ENCODE results near the gene NRXN3. TPM values are rescaled to one million over a fixed set of nuclear protein-coding genes. Genes with fewer than 3 reads are reported as not detected.

The NRXN3 gene
- total and polyA plus RNA-seq, 4 donors = 0.07 to 1.2 (median 0.23) TPM

GRCh38 chr14:79021766-79022165 lies 851.6 kb downstream of the NRXN3 start:
- Histone ChIP-seq H3K27me3 (ENCODE audit: control insufficient read depth in 4 of 4, insufficient read depth in 4 of 4, low read length in 3 of 4) (peaks cover 0 to 8% (median 0%) of the 10 kb centered on the region in 4 donors), H3K9me3 (ENCODE audit: control insufficient read depth in 4 of 4, low read length in 3 of 4) (peaks cover 0 to 4% (median 1%) of the 10 kb centered on the region in 4 donors), H3K27ac (ENCODE audit: low read depth in 1 of 2, low read length in 2 of 2) (no peak overlapping the region), H3K4me3 (ENCODE audit: low read depth in 1 of 3, low read length in 3 of 3) (no peak overlapping the region), H3K36me3 (ENCODE audit: control insufficient read depth in 4 of 4, insufficient read depth in 3 of 4, low read depth in 1 of 4, low read length in 3 of 4) (no peaks in the 10 kb centered on the region), H3K9ac (ENCODE audit: low read depth in 1 of 2, low read length in 2 of 2) (no peak overlapping the region), H3K4me1 (ENCODE audit: control insufficient read depth in 4 of 4, insufficient read depth in 4 of 4, low read length in 3 of 4) (no peaks in the 10 kb centered on the region)
- 63% methylated on average over 1 of the region's 1 CpG for WGBS
- DNase-seq (ENCODE audit: low spot score) = no peak
- TF ChIP-seq HNF4A (conservative IDR thresholded peaks at IDR 0.05) = no peak
- no peak for TF ChIP-seq EGR1 (IDR thresholded peaks at IDR 0.05; ENCODE audit: low read depth in 2 of 2)
- no peak for TF ChIP-seq RXRA (IDR thresholded peaks at IDR 0.05)
- TF ChIP-seq SP1 (IDR thresholded peaks at IDR 0.05) = no peak
- TF ChIP-seq HNF4G (IDR thresholded peaks at IDR 0.05) = no peak
- TF ChIP-seq GABPA (IDR thresholded peaks at IDR 0.05 in 1 of 2, conservative IDR thresholded peaks at IDR 0.05 in 1 of 2) = no peak
- TF ChIP-seq YY1 (IDR thresholded peaks at IDR 0.05) = no peak
- TF ChIP-seq RAD21 (IDR thresholded peaks at IDR 0.05) = no peak
- no peak for TF ChIP-seq TAF1 (conservative IDR thresholded peaks at IDR 0.05)
- TF ChIP-seq, protein P1, sequence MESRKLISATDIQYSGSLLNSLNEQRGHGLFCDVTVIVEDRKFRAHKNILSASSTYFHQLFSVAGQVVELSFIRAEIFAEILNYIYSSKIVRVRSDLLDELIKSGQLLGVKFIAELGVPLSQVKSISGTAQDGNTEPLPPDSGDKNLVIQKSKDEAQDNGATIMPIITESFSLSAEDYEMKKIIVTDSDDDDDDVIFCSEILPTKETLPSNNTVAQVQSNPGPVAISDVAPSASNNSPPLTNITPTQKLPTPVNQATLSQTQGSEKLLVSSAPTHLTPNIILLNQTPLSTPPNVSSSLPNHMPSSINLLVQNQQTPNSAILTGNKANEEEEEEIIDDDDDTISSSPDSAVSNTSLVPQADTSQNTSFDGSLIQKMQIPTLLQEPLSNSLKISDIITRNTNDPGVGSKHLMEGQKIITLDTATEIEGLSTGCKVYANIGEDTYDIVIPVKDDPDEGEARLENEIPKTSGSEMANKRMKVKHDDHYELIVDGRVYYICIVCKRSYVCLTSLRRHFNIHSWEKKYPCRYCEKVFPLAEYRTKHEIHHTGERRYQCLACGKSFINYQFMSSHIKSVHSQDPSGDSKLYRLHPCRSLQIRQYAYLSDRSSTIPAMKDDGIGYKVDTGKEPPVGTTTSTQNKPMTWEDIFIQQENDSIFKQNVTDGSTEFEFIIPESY (IDR thresholded peaks at IDR 0.05) = no peak
- TF ChIP-seq JUND (IDR thresholded peaks at IDR 0.05) = no peak
- TF ChIP-seq MAX (IDR thresholded peaks at IDR 0.05) = no peak

GRCh38 chr14:79027138-79027537 lies 857.0 kb downstream of the NRXN3 start:
- TF ChIP-seq YY1 (IDR thresholded peaks at IDR 0.05) = no peak
- no peak for TF ChIP-seq ATF3 (IDR thresholded peaks at IDR 0.05)
- no peak for TF ChIP-seq NR2F2 (IDR thresholded peaks at IDR 0.05)
- TF ChIP-seq SP1 (IDR thresholded peaks at IDR 0.05) = no peak
- TF ChIP-seq, protein P2, sequence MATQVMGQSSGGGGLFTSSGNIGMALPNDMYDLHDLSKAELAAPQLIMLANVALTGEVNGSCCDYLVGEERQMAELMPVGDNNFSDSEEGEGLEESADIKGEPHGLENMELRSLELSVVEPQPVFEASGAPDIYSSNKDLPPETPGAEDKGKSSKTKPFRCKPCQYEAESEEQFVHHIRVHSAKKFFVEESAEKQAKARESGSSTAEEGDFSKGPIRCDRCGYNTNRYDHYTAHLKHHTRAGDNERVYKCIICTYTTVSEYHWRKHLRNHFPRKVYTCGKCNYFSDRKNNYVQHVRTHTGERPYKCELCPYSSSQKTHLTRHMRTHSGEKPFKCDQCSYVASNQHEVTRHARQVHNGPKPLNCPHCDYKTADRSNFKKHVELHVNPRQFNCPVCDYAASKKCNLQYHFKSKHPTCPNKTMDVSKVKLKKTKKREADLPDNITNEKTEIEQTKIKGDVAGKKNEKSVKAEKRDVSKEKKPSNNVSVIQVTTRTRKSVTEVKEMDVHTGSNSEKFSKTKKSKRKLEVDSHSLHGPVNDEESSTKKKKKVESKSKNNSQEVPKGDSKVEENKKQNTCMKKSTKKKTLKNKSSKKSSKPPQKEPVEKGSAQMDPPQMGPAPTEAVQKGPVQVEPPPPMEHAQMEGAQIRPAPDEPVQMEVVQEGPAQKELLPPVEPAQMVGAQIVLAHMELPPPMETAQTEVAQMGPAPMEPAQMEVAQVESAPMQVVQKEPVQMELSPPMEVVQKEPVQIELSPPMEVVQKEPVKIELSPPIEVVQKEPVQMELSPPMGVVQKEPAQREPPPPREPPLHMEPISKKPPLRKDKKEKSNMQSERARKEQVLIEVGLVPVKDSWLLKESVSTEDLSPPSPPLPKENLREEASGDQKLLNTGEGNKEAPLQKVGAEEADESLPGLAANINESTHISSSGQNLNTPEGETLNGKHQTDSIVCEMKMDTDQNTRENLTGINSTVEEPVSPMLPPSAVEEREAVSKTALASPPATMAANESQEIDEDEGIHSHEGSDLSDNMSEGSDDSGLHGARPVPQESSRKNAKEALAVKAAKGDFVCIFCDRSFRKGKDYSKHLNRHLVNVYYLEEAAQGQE (IDR thresholded peaks at IDR 0.05) = no peak
- no peak for TF ChIP-seq HNF4G (IDR thresholded peaks at IDR 0.05)
- TF ChIP-seq FOXA1 (IDR thresholded peaks at IDR 0.05) = no peak
- TF ChIP-seq GABPA (IDR thresholded peaks at IDR 0.05 in 1 of 2, conservative IDR thresholded peaks at IDR 0.05 in 1 of 2) = no peak
- no peak for TF ChIP-seq RXRA (IDR thresholded peaks at IDR 0.05)
- no peak for TF ChIP-seq JUND (IDR thresholded peaks at IDR 0.05)
- no peak for TF ChIP-seq TAF1 (conservative IDR thresholded peaks at IDR 0.05)
- no peak for TF ChIP-seq HNF4A (conservative IDR thresholded peaks at IDR 0.05)
- no peak for TF ChIP-seq MAX (IDR thresholded peaks at IDR 0.05)
- TF ChIP-seq RAD21 (IDR thresholded peaks at IDR 0.05) = no peak
- TF ChIP-seq, protein P1 (IDR thresholded peaks at IDR 0.05) = no peak
- no peak for TF ChIP-seq FOXA2 (IDR thresholded peaks at IDR 0.05)
- TF ChIP-seq EGR1 (IDR thresholded peaks at IDR 0.05; ENCODE audit: low read depth in 2 of 2) = no peak
- no peak for TF ChIP-seq CTCF (IDR thresholded peaks at IDR 0.05; ENCODE audit: low read depth, low read length, missing input control)
- no peaks in the 10 kb centered on the region for H3K36me3 ChIP-seq (ENCODE audit: control insufficient read depth in 4 of 4, insufficient read depth in 3 of 4, low read depth in 1 of 4, low read length in 3 of 4)
- peaks cover 0 to 4% (median 1%) of the 10 kb centered on the region in 4 donors for H3K9me3 ChIP-seq (ENCODE audit: control insufficient read depth in 4 of 4, low read length in 3 of 4)
- no peak overlapping the region for H3K27ac ChIP-seq (ENCODE audit: low read depth in 1 of 2, low read length in 2 of 2)
- no peaks in the 10 kb centered on the region for H3K4me1 ChIP-seq (ENCODE audit: control insufficient read depth in 4 of 4, insufficient read depth in 4 of 4, low read length in 3 of 4)
- H3K27me3 ChIP-seq (ENCODE audit: control insufficient read depth in 4 of 4, insufficient read depth in 4 of 4, low read length in 3 of 4) = no peaks in the 10 kb centered on the region
- 64% methylated on average over 3 of the region's 3 CpGs for WGBS
- H3K4me3 ChIP-seq (ENCODE audit: low read depth in 1 of 3, low read length in 3 of 3) = no peak overlapping the region
- H3K9ac ChIP-seq (ENCODE audit: low read depth in 1 of 2, low read length in 2 of 2) = no peak overlapping the region
- DNase-seq (ENCODE audit: low spot score) = no peak
